Neural crest cell (in vitro differentiated cells): ENCODE measurements around the gene THSD7A. TPM values are rescaled to one million over a fixed set of nuclear protein-coding genes. Genes with fewer than 3 reads are reported as not detected.

Source experiments
- DNase-seq: peaks from one replicate; pipeline ENCODE4 v3.0.0; 2021; ENCODE audit warnings: low read depth, mixed read lengths, low spot score
- H3K27ac Mint-ChIP-seq: one replicate; pipeline ENCODE4 v1.8.0; 2021; ENCODE audit warnings: mild to moderate bottlenecking, mixed read lengths; ENCODE audit not compliant: unreplicated experiment
- H3K27me3 Mint-ChIP-seq: 2 replicates; pipeline ENCODE4 v1.8.0; 2021; ENCODE audit warnings: low read depth, mild to moderate bottlenecking, mixed read lengths
- H3K36me3 Mint-ChIP-seq: 2 replicates; pipeline ENCODE4 v1.8.0; 2021; ENCODE audit warnings: low read depth, mild to moderate bottlenecking, mixed read lengths
- H3K4me1 Mint-ChIP-seq: 2 replicates; pipeline ENCODE4 v1.8.0; 2021; ENCODE audit warnings: mixed read lengths
- H3K4me3 Mint-ChIP-seq: one replicate; pipeline ENCODE4 v1.8.0; 2021; ENCODE audit warnings: mild to moderate bottlenecking, mixed read lengths
- H3K9me3 Mint-ChIP-seq: 2 replicates; pipeline ENCODE4 v1.8.0; 2021; ENCODE audit warnings: mixed read lengths
- total RNA-seq: library from RNA; stranded (reverse); gene quantifications from 2 replicates; pipeline ENCODE4 v1.2.1, GENCODE V29; 2021
- TF ChIP-seq, protein P1 (sequence below): fragments of 200-600 bp; sonication (generic); conservative IDR thresholded peaks from 2 replicates; pipeline ENCODE4 v1.5.0; 2021; ENCODE audit warnings: antibody characterized with exemption, mild to moderate bottlenecking

The THSD7A gene
- total RNA-seq, 1 donor from 2014 or later, result 4.8 TPM

DNA sequence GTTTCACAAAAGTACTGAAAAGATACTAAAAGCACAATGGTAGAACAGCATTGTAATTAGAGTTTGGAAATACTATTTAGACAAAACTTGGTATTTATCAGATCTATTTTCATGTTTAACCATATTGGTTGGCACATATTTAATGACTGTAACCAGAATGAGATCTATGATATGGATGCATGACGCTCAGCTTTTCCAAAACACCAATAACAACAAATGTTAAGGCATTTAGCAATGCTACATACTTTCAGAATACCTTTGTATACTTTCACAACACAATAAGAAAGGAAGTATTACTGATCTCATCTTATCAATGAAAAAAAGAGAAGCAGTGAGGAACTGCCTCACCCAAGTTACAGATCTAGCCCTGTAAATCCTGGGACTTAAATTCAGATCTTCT is 74.8 kb downstream of the THSD7A start:
- H3K27ac Mint-ChIP-seq, result no peak overlapping the region
- H3K4me1 Mint-ChIP-seq, result peaks cover 5% of the 10 kb centered on the region
- no peak overlapping the region for H3K4me3 Mint-ChIP-seq
- H3K27me3 Mint-ChIP-seq, result no peaks in the 10 kb centered on the region
- H3K9me3 Mint-ChIP-seq, result no peaks in the 10 kb centered on the region
- TF ChIP-seq, protein P1, sequence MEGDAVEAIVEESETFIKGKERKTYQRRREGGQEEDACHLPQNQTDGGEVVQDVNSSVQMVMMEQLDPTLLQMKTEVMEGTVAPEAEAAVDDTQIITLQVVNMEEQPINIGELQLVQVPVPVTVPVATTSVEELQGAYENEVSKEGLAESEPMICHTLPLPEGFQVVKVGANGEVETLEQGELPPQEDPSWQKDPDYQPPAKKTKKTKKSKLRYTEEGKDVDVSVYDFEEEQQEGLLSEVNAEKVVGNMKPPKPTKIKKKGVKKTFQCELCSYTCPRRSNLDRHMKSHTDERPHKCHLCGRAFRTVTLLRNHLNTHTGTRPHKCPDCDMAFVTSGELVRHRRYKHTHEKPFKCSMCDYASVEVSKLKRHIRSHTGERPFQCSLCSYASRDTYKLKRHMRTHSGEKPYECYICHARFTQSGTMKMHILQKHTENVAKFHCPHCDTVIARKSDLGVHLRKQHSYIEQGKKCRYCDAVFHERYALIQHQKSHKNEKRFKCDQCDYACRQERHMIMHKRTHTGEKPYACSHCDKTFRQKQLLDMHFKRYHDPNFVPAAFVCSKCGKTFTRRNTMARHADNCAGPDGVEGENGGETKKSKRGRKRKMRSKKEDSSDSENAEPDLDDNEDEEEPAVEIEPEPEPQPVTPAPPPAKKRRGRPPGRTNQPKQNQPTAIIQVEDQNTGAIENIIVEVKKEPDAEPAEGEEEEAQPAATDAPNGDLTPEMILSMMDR, result no peak
- no peak for DNase-seq
- no peaks in the 10 kb centered on the region for H3K36me3 Mint-ChIP-seq

DNA sequence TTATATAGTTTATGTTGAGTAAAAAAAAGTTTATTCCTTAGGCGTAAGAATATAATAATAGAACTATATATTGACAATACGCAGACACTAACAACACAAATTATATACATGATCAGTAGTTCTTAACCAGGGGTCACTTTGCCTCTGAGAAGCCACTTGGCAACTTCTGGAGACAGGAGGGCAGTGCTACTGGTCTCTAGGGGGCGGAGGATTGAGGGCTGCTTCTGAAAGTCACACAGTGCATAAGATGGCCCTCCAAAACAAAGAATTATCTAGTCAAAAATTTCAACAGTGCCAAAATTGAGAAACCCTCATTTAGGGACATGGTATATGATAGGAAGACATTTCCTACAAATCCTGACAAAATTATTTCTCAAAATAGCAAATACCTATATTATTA is 77.1 kb downstream of the THSD7A start:
- H3K36me3 Mint-ChIP-seq, result no peaks in the 10 kb centered on the region
- no peak overlapping the region for H3K27ac Mint-ChIP-seq
- H3K4me1 Mint-ChIP-seq, result peaks cover 5% of the 10 kb centered on the region
- TF ChIP-seq, protein P1, result no peak
- DNase-seq, result no peak
- no peaks in the 10 kb centered on the region for H3K9me3 Mint-ChIP-seq
- no peaks in the 10 kb centered on the region for H3K27me3 Mint-ChIP-seq
- no peak overlapping the region for H3K4me3 Mint-ChIP-seq

GRCh38 chr7:11754123-11754522 is 77.9 kb downstream of the THSD7A start:
- no peaks in the 10 kb centered on the region for H3K36me3 Mint-ChIP-seq
- H3K27me3 Mint-ChIP-seq, result no peaks in the 10 kb centered on the region
- peaks cover 5% of the 10 kb centered on the region for H3K4me1 Mint-ChIP-seq
- TF ChIP-seq, protein P1, result no peak
- H3K27ac Mint-ChIP-seq, result no peak overlapping the region
- DNase-seq, result no peak
- H3K9me3 Mint-ChIP-seq, result no peaks in the 10 kb centered on the region
- no peak overlapping the region for H3K4me3 Mint-ChIP-seq

DNA sequence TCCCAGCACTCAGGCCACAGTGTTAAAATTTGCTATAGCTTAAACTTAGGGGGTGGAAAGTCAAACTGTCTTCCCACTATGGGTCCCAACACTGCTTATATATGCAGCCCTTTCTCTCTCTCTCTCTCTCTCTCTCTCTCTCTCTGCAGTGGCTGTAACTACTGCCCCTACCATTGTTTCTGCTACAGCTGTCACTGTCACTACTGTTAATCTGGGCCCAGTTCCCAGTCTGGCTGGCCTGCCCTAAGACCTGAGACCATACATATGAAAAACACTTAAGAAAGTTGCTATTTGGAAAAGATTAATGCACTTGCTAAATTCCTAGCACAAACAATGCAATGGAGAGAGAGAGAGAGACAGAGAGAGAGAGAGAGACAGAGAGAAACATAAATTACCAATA is 78.6 kb downstream of the THSD7A start:
- TF ChIP-seq, protein P1, result no peak
- no peak for DNase-seq
- Mint-ChIP-seq H3K4me1 (peaks cover 5% of the 10 kb centered on the region), H3K27ac (no peak overlapping the region), H3K36me3 (no peaks in the 10 kb centered on the region), H3K27me3 (no peaks in the 10 kb centered on the region), H3K9me3 (no peaks in the 10 kb centered on the region), H3K4me3 (no peak overlapping the region)

DNA sequence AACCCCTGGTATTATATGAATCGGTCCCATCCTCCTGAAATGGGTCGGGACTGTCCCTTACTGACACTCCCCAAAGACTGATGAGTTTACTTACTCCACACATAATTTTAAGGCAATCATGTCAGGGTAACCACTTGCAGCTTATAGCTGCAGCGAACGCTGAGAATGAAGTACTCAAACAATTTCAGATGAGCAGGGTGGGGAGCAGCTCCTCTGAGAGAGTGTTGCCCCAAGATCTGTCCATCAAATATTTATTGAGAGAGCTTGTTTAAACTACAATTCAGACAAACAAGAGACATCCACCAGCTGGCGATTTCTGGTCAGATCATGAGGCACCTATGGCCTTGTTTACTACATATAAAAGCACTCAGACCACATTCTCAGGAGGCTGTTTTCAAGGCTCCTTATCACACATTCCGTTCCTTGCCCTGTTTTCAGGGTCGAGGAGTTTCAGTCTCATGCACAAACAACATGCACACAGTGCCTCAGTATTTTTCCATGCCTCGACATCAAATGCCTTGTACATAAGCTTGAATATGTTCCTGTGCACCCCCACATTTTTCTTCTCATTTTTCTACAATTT is 80.1 kb downstream of the THSD7A start:
- peaks cover 5% of the 10 kb centered on the region for H3K4me1 Mint-ChIP-seq
- H3K27ac Mint-ChIP-seq, result no peak overlapping the region
- H3K4me3 Mint-ChIP-seq, result no peak overlapping the region
- DNase-seq, result no peak
- TF ChIP-seq, protein P1, result no peak
- H3K9me3 Mint-ChIP-seq, result no peaks in the 10 kb centered on the region
- no peaks in the 10 kb centered on the region for H3K27me3 Mint-ChIP-seq
- no peaks in the 10 kb centered on the region for H3K36me3 Mint-ChIP-seq
